Peyer's patch (tissue), 4 donors: ENCODE measurements around the gene KRI1.

Source experiments
- POLR2A ChIP-seq, 2 donors: fragments of 450-650 bp; IDR thresholded peaks; one replicate each; pipeline ENCODE4 v1.5.1; 2017; ENCODE audit warnings: antibody characterized with exemption in 2 of 2, mild to moderate bottlenecking in 2 of 2, moderate library complexity in 2 of 2
- TF ChIP-seq, protein P1 (sequence below), 6 experiments: fragments of 450-650 bp in 4 of 6; fragments of 200-600 bp in 2 of 6; sonication (generic) in 1 of 6; IDR thresholded peaks; one replicate each; pipeline ENCODE4 v1.5.1; 2017 to 2019; ENCODE audit warnings: antibody characterized with exemption in 6 of 6, mild to moderate bottlenecking in 3 of 6, moderate library complexity in 1 of 6

DNA sequence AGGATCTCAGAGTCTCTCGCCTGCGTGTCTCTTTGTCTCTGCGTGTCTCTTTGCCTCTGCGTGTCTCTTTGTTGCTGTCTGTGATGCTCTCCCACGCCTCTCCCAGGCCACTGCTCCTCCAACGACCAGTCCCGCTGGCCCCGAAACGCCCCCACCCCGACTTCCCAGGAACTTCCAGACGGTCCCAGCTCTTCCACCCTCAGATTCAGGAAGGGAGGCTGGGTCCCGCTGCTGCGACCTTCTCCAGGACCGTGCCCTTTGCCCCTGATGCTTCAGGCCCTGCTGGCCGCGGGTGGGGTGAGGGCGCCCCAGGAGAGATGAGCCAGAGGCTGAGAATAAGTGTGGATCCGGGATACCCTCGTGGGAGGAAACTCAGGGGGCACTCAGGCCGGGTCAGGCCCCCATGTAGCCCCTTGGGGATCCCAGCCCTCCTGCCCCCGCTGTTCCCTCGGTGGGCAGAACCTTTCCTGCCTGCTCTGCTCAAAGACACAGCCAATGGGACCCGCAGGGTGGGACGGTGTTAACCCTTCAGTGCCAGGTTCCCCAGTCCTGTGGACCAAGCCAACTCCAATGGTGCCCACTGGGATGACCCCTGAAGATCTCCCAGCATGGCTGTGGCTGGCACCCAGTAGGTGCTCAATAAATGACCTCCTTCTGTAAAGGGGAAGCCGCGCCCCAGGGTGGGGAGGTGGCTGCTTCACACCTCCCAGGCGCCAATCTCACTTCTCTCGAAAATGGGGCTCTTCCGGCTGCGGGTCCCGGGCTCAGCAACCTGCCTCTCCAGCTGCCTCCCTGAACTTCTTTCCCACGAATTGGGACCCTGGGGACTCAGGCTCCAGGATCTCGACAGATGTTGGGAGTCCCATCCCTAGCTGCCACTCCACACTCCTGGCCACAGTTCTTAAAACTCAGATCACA, 47.1 kb downstream of the KRI1 start:
- TF ChIP-seq POLR2A (IDR thresholded peaks at IDR 0.05): no peak
- TF ChIP-seq, protein P1, sequence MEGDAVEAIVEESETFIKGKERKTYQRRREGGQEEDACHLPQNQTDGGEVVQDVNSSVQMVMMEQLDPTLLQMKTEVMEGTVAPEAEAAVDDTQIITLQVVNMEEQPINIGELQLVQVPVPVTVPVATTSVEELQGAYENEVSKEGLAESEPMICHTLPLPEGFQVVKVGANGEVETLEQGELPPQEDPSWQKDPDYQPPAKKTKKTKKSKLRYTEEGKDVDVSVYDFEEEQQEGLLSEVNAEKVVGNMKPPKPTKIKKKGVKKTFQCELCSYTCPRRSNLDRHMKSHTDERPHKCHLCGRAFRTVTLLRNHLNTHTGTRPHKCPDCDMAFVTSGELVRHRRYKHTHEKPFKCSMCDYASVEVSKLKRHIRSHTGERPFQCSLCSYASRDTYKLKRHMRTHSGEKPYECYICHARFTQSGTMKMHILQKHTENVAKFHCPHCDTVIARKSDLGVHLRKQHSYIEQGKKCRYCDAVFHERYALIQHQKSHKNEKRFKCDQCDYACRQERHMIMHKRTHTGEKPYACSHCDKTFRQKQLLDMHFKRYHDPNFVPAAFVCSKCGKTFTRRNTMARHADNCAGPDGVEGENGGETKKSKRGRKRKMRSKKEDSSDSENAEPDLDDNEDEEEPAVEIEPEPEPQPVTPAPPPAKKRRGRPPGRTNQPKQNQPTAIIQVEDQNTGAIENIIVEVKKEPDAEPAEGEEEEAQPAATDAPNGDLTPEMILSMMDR (IDR thresholded peaks at IDR 0.05): no peak
